ENCODE data around the gene CNOT6.

DNA sequence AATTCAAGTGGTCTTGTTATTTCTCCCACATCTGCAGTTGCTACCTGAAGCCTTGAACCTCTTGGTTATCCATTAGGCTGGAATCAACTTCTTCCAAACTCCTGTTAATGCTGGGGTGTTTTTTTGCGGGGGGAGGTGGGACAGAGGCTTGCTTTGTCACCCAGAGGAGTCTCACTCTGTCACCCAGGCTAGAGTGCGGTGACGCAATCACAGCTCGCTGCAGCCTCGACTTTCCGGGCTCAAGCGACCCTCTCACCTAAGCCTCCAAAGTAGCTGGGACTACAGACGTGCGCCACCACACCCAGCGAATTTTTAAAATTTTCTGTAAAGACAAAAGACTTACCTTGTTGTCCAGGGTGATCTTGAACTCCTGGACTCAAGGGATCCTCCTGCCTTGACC is 92.7 kb downstream of the CNOT6 start:
- no peak for TF ChIP-seq EZH2 (IDR thresholded peaks at IDR 0.05; ENCODE audit: borderline replicate concordance, low read depth, low read length, poor library complexity, severe bottlenecking)
- TF ChIP-seq, protein P1, sequence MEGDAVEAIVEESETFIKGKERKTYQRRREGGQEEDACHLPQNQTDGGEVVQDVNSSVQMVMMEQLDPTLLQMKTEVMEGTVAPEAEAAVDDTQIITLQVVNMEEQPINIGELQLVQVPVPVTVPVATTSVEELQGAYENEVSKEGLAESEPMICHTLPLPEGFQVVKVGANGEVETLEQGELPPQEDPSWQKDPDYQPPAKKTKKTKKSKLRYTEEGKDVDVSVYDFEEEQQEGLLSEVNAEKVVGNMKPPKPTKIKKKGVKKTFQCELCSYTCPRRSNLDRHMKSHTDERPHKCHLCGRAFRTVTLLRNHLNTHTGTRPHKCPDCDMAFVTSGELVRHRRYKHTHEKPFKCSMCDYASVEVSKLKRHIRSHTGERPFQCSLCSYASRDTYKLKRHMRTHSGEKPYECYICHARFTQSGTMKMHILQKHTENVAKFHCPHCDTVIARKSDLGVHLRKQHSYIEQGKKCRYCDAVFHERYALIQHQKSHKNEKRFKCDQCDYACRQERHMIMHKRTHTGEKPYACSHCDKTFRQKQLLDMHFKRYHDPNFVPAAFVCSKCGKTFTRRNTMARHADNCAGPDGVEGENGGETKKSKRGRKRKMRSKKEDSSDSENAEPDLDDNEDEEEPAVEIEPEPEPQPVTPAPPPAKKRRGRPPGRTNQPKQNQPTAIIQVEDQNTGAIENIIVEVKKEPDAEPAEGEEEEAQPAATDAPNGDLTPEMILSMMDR (conservative IDR thresholded peaks at IDR 0.05; ENCODE audit: low read depth, low read length) = no peak
